Calu3 (cell line): ENCODE data around the gene BMP6. TPM values are rescaled to one million over a fixed set of nuclear protein-coding genes. Genes with fewer than 3 reads are reported as not detected.

Source experiments
- BruUV-seq: library from RNA; stranded (reverse); fragments of 400-500 nt; replicated peaks from 2 replicates; lab custom pipeline; 2021; lab: Mats Ljungman, UMichigan
- CTCF ChIA-PET: fragments of 300-600 bp; sonication (Branson Sonifier 250); formaldehyde crosslinking; loops from one replicate; lab custom pipeline; 2022; ENCODE audit warnings: antibody characterized with exemption; lab: Charles Lee
- DNase-seq: peaks from one replicate; pipeline ENCODE4 v3.0.0; 2022
- H3K27ac Mint-ChIP-seq: one replicate; pipeline ENCODE4 v1.8.0; 2022; ENCODE audit warnings: mixed read lengths; ENCODE audit not compliant: unreplicated experiment
- H3K27me3 Mint-ChIP-seq: one replicate; pipeline ENCODE4 v1.8.0; 2022; ENCODE audit warnings: mixed read lengths; ENCODE audit not compliant: unreplicated experiment
- H3K36me3 Mint-ChIP-seq: one replicate; pipeline ENCODE4 v1.8.0; 2022; ENCODE audit warnings: mild to moderate bottlenecking, moderate library complexity, mixed read lengths; ENCODE audit not compliant: insufficient read depth, unreplicated experiment
- H3K4me1 Mint-ChIP-seq: one replicate; pipeline ENCODE4 v1.8.0; 2022; ENCODE audit warnings: mild to moderate bottlenecking, low read depth, mixed read lengths; ENCODE audit not compliant: unreplicated experiment
- H3K4me3 Mint-ChIP-seq: one replicate; pipeline ENCODE4 v1.8.0; 2022; ENCODE audit warnings: mild to moderate bottlenecking, low read depth, moderate library complexity, mixed read lengths; ENCODE audit not compliant: unreplicated experiment
- H3K9me3 Mint-ChIP-seq: one replicate; pipeline ENCODE4 v1.8.0; 2022; ENCODE audit warnings: low read depth, mixed read lengths; ENCODE audit not compliant: unreplicated experiment
- intact Hi-C: fragments of 100-400 bp; cut with micrococcal nuclease; formaldehyde crosslinking; loops from one replicate; pipeline ENCODE4 v1.10.0; 2022; ENCODE audit not compliant: unreplicated experiment
- total RNA-seq: library from RNA; stranded (reverse); gene quantifications from 2 replicates; pipeline ENCODE4 v1.2.3, GENCODE V29; 2022
- TF ChIP-seq, protein P1 (sequence below): fragments of 200-600 bp; IDR thresholded peaks from one replicate; pipeline ENCODE4 v1.8.0; 2022; ENCODE audit warnings: antibody characterized with exemption; ENCODE audit not compliant: unreplicated experiment

The BMP6 gene
- total RNA-seq, 1 experiment from 2014 or later: 0.17 TPM

DNA sequence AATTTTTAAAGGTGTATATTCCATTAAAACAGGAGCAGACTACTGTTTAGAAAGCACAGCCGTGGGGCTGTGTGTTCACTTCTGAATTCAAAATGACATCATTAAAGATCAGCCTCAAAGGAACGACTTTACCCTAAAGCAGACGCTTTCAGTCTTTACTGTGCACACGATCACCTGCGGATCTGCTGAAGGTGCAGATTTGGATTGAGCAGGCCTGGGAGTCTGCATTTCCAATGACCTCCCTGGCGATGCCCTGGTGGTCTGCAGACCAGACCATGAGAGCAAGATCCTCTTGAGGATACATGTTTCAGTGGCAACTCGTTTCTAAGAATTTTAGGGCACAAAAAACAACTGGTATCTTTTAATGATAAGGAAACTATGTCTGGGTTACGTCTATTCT lies 157.5 kb downstream of the BMP6 start:
- TF ChIP-seq, protein P1, sequence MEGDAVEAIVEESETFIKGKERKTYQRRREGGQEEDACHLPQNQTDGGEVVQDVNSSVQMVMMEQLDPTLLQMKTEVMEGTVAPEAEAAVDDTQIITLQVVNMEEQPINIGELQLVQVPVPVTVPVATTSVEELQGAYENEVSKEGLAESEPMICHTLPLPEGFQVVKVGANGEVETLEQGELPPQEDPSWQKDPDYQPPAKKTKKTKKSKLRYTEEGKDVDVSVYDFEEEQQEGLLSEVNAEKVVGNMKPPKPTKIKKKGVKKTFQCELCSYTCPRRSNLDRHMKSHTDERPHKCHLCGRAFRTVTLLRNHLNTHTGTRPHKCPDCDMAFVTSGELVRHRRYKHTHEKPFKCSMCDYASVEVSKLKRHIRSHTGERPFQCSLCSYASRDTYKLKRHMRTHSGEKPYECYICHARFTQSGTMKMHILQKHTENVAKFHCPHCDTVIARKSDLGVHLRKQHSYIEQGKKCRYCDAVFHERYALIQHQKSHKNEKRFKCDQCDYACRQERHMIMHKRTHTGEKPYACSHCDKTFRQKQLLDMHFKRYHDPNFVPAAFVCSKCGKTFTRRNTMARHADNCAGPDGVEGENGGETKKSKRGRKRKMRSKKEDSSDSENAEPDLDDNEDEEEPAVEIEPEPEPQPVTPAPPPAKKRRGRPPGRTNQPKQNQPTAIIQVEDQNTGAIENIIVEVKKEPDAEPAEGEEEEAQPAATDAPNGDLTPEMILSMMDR: no peak
- intact Hi-C loops: loop anchor here (10.0 kb wide), 1 partner anchor 159 kb away; the partner anchor contains the start of gene BMP6
- no peaks in the 10 kb centered on the region for H3K27me3 Mint-ChIP-seq
- peaks cover 19% of the 10 kb centered on the region for H3K4me1 Mint-ChIP-seq
- H3K4me3 Mint-ChIP-seq: no peak overlapping the region
- no TSS peak for BruUV-seq
- no peaks in the 10 kb centered on the region for H3K9me3 Mint-ChIP-seq
- no peak overlapping the region for H3K27ac Mint-ChIP-seq
- CTCF ChIA-PET: no interaction called here
- peaks cover 40% of the 10 kb centered on the region for H3K36me3 Mint-ChIP-seq
- DNase-seq: no peak

DNA sequence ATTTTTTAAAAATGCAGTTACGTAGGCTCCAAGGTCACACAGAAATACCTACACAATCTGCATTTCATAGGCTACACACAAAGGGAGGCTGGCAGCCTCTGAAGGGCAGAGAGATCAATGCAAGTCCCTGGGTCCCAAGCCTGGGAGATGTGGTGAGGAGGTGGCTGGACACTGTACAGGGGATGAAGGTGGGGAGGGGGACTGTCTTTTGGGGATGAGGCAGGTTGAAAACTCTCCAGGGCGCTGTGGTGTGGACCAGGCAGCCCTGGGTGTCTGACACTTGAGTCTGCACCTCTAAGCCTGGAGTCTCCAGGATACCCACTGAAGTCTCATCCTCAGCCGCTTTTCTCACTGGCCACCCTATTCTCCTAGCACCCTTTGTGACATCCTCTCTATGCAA lies 160.2 kb downstream of the BMP6 start:
- Mint-ChIP-seq H3K36me3 (peaks cover 45% of the 10 kb centered on the region), H3K4me3 (no peak overlapping the region), H3K4me1 (peaks cover 19% of the 10 kb centered on the region), H3K27me3 (no peaks in the 10 kb centered on the region), H3K9me3 (no peaks in the 10 kb centered on the region), H3K27ac (no peak overlapping the region)
- intact Hi-C loops: loop anchor here (10.0 kb wide), 1 partner anchor 161 kb away; the partner anchor contains the start of gene BMP6
- BruUV-seq: no TSS peak
- CTCF ChIA-PET: no interaction called here
- DNase-seq: no peak
- TF ChIP-seq, protein P1: no peak

DNA sequence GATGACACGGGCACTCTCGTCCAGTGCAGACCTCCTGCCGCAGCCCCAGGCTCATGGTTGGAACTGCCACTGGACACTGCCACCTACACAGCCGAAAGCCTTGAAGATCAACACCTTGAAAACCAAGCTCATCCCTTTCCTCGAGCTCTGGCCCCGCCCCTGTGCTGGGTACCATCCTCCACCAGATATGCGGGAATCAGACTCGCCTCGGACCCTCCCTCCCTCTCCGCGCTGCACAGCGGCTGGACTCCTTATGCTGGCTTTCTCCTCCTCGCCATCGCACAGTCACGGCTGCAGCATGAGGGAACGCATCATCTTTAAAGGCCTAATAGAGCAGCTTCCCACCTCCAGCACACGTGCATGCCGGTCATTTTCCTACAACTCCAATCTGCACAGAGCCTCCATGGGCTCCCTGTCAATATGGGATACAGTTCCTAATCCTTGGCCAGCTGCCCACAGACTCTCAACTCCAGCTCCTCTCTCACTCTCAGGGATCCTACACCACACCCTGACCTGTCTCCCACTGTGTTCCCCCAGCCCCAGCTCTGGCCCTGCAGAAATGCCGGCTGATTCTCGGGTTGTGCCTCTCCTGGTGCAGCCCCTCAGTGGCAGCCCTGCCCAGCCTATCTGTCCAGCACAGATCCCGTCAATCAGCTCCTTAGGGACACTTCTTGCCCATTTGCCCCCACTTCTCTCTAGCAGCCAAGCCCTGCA lies 161.5 kb downstream of the BMP6 start:
- CTCF ChIA-PET: no interaction called here

DNA sequence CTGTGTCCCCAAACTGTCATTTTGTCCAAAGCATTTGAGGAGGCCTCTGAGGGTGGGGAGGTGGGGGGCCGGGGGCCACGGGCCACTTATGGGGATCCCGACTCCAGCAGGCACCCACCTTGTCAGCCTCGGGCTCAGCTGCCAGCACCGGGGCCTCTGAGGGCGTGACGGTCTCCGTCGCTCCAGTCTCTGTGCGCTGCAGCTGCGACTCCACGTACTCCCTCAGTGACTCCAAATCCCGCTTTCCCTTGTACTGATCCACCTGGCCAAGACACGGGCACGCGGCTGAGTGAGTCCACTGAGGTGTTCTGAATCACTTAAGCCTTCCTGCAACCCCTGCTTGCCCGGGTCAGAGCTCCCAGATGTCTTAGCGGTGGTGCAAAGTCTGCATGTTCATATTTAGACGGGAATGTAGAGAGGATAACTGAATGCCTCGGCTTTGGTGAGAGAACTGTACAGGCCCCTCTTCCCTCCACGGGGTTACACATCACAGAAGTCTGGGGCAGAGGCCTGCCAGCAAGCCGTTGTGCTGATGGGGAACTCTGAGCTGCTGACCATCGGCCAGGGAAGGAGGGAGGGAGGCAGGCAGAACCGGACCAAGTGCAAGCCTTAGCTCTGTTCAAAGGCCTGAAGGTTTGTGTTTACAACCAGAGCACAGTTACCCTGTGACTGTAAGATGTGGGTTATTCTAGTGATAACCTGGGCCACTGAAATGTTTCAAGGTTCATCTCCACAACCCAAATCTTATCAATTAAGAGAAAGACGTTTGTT lies 162.9 kb downstream of the BMP6 start:
- intact Hi-C loops: loop anchor here (10.0 kb wide), 1 partner anchor 164 kb away; the partner anchor contains the start of gene BMP6
- Mint-ChIP-seq H3K9me3 (no peaks in the 10 kb centered on the region), H3K27me3 (no peaks in the 10 kb centered on the region), H3K4me1 (peaks cover 3% of the 10 kb centered on the region), H3K27ac (no peak overlapping the region), H3K36me3 (peaks cover 34% of the 10 kb centered on the region), H3K4me3 (no peak overlapping the region)
- no peak for DNase-seq
- CTCF ChIA-PET: interaction anchor here (1.1 kb wide), 1 partner anchor 8 kb away, joined by 3 read pairs; no protein-coding TSS in a partner anchor
- BruUV-seq: no TSS peak
- TF ChIP-seq, protein P1: no peak

More for the DNA sequence above, 161.5 kb downstream of the BMP6 start:
- BruUV-seq: no TSS peak
- H3K9me3 Mint-ChIP-seq: no peaks in the 10 kb centered on the region
- no peak overlapping the region for H3K4me3 Mint-ChIP-seq
- H3K36me3 Mint-ChIP-seq: peaks cover 40% of the 10 kb centered on the region
- H3K4me1 Mint-ChIP-seq: peaks cover 16% of the 10 kb centered on the region
- no peak overlapping the region for H3K27ac Mint-ChIP-seq
- intact Hi-C loops: loop anchor here (10.0 kb wide), 1 partner anchor 163 kb away; the partner anchor contains the start of gene BMP6
- DNase-seq: no peak
- no peaks in the 10 kb centered on the region for H3K27me3 Mint-ChIP-seq
- TF ChIP-seq, protein P1: no peak
